Measurements from ENCODE around the gene RAC2. TPM values are rescaled to one million over a fixed set of nuclear protein-coding genes. Genes with fewer than 3 reads are reported as not detected.

RAC2 gene
- total and polyA plus RNA-seq, 9 of the 15 experiments (the other 6 are each of a cell fraction or from before 2014, with no cell fraction given) = 22.7 to 103 (median 43.3) TPM

DNA sequence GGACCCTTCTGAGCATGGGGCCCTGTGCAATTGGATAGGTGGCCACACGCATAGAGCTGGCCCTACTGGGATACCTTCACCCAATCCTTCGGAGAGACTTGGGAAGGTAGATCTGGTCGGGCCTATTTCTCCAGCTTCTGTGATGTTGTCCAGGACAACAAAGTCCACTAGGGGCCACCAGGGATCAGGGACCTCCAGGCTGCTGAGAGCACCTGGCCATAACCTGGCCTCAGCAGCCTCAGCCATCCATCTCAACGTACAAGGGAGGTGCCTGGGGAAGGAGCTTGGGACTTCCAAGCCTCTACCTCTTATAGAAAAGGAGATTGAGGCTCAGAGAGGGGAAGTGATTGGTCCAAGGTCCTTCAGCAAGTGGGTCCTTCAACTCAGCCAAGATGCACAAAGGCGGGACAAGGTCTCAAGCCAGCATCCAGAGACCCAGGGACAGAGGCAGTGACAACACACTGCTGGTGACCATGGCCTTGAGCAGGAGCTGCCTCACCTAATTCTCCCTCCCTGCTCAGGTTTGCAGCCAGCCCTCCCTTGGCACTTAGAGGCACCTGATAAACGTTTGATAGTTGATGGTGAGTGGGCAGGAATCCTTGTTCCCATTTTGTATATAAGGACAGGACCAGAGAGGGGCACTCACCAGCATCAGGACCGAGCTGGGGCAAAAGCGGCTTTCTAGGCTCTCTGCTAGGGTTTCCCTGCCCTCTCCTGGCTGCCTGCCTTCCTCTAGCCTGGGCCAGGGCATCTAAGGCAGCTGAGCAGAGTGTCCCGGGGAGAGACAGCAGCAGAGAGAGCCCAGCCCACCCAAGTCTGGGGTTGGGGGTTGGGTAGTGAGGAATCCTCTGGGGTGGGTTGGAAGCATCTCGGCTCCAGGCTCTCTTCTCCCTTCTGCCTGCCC lies 4.5 kb downstream of the RAC2 start:
- Histone ChIP-seq H3K4me1 (replicated peaks in 1 of 2; ENCODE audit: control insufficient read depth in 2 of 2, insufficient read depth in 2 of 2, low read length in 2 of 2) (peaks cover 19 to 43% of the 10 kb centered on the region in 2 experiments), H3K4me2 (ENCODE audit: insufficient read depth, low read length) (no peak overlapping the region), H3K27ac (ENCODE audit: extremely low read depth, low read depth, low read length) (no peak overlapping the region; the same call in 2 of the 3 replicates), H3K36me3 (ENCODE audit: control insufficient read depth, insufficient read depth, low read length) (peaks cover 63% of the 10 kb centered on the region; the same call in 2 of the 3 replicates), H2AFZ (ENCODE audit: low read depth, low read length) (no peak overlapping the region), H4K20me1 (replicated peaks; ENCODE audit: control insufficient read depth, insufficient read depth, low read length) (peaks cover 3% of the 10 kb centered on the region), H3K9ac (ENCODE audit: insufficient read depth in 1 of 2, low read depth in 2 of 2, low read length in 2 of 2) (peak overlapping the region in 1 of 2 experiments; percentile 71; a peak in 1 of 4 replicates), H3K4me3 (no peak overlapping the region), H3K79me2 (ENCODE audit: control insufficient read depth, insufficient read depth, low read length) (peaks cover 57% of the 10 kb centered on the region), H3K9me1 (ENCODE audit: control insufficient read depth, insufficient read depth, low read length) (no peaks in the 10 kb centered on the region), H3K9me3 (replicated peaks; ENCODE audit: control insufficient read depth, insufficient read depth, low read depth, low read length) (no peaks in the 10 kb centered on the region), H3K27me3 (ENCODE audit: control insufficient read depth in 2 of 2, insufficient read depth in 2 of 2, low read length in 2 of 2) (no peaks in the 10 kb centered on the region)
- intact Hi-C loops (cut with micrococcal nuclease) (no loop called here), in situ Hi-C loops (cut with MboI) (no loop called here)
- DNase-seq (ENCODE audit: extremely low read depth in 1 of 4, low spot score in 3 of 4) (no peak), ATAC-seq (no peak), FAIRE-seq (no peak)
- POLR2A ChIA-PET = interaction anchor here (0.7 to 1.1 kb wide), 3 partner anchors 13 to 318 kb away, joined by 3 to 4 read pairs (median 3); no protein-coding TSS in a partner anchor
- 82% methylated on average over 7 of the region's 10 CpGs for WGBS (ENCODE audit: insufficient coverage, low coverage, missing lambda C conversion rate)
- CTCF ChIA-PET (ENCODE audit: low intra/inter-chr PET ratio) = no interaction called here
- BruUV-seq (replicated peaks) = no TSS peak
- TF ChIP-seq FOXA3 (CRISPR knock-in tag; conservative IDR thresholded peaks at IDR 0.05 in 1 of 2, IDR thresholded peaks at IDR 0.05 in 1 of 2) (no peak), DMBX1 (CRISPR knock-in tag; IDR thresholded peaks at IDR 0.05; ENCODE audit: borderline replicate concordance) (no peak), RBM14 (IDR thresholded peaks at IDR 0.05; ENCODE audit: borderline replicate concordance, insufficient read depth, low read depth, low read length) (no peak), CBX5 (IDR thresholded peaks at IDR 0.05; ENCODE audit: borderline replicate concordance, low read depth) (no peak), MTA2 (IDR thresholded peaks at IDR 0.05; ENCODE audit: low read depth) (no peak), COPS2 (conservative IDR thresholded peaks at IDR 0.05) (no peak), FOXA1 (IDR thresholded peaks at IDR 0.05; ENCODE audit: borderline replicate concordance) (no peak), FIP1L1 (IDR thresholded peaks at IDR 0.05; ENCODE audit: low read depth, low read length, poor library complexity, severe bottlenecking) (no peak)
- TF ChIP-seq, protein P1, sequence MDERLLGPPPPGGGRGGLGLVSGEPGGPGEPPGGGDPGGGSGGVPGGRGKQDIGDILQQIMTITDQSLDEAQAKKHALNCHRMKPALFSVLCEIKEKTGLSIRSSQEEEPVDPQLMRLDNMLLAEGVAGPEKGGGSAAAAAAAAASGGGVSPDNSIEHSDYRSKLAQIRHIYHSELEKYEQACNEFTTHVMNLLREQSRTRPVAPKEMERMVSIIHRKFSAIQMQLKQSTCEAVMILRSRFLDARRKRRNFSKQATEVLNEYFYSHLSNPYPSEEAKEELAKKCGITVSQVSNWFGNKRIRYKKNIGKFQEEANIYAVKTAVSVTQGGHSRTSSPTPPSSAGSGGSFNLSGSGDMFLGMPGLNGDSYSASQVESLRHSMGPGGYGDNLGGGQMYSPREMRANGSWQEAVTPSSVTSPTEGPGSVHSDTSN (CRISPR knock-in tag; IDR thresholded peaks at IDR 0.05; ENCODE audit: low read depth) = no peak
- TF ChIP-seq, protein P1 (tag; conservative IDR thresholded peaks at IDR 0.05; ENCODE audit: low read depth) = no peak
- TF ChIP-seq, protein P2, sequence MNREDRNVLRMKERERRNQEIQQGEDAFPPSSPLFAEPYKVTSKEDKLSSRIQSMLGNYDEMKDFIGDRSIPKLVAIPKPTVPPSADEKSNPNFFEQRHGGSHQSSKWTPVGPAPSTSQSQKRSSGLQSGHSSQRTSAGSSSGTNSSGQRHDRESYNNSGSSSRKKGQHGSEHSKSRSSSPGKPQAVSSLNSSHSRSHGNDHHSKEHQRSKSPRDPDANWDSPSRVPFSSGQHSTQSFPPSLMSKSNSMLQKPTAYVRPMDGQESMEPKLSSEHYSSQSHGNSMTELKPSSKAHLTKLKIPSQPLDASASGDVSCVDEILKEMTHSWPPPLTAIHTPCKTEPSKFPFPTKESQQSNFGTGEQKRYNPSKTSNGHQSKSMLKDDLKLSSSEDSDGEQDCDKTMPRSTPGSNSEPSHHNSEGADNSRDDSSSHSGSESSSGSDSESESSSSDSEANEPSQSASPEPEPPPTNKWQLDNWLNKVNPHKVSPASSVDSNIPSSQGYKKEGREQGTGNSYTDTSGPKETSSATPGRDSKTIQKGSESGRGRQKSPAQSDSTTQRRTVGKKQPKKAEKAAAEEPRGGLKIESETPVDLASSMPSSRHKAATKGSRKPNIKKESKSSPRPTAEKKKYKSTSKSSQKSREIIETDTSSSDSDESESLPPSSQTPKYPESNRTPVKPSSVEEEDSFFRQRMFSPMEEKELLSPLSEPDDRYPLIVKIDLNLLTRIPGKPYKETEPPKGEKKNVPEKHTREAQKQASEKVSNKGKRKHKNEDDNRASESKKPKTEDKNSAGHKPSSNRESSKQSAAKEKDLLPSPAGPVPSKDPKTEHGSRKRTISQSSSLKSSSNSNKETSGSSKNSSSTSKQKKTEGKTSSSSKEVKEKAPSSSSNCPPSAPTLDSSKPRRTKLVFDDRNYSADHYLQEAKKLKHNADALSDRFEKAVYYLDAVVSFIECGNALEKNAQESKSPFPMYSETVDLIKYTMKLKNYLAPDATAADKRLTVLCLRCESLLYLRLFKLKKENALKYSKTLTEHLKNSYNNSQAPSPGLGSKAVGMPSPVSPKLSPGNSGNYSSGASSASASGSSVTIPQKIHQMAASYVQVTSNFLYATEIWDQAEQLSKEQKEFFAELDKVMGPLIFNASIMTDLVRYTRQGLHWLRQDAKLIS (CRISPR knock-in tag; IDR thresholded peaks at IDR 0.05) = no peak
- TF ChIP-seq, protein P3, sequence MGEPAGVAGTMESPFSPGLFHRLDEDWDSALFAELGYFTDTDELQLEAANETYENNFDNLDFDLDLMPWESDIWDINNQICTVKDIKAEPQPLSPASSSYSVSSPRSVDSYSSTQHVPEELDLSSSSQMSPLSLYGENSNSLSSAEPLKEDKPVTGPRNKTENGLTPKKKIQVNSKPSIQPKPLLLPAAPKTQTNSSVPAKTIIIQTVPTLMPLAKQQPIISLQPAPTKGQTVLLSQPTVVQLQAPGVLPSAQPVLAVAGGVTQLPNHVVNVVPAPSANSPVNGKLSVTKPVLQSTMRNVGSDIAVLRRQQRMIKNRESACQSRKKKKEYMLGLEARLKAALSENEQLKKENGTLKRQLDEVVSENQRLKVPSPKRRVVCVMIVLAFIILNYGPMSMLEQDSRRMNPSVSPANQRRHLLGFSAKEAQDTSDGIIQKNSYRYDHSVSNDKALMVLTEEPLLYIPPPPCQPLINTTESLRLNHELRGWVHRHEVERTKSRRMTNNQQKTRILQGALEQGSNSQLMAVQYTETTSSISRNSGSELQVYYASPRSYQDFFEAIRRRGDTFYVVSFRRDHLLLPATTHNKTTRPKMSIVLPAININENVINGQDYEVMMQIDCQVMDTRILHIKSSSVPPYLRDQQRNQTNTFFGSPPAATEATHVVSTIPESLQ (CRISPR knock-in tag; IDR thresholded peaks at IDR 0.05) = no peak

All from K562 (cell line).